D341Med (cell line): ENCODE results near the gene KIF1A.

ENCODE experiments used
- DNase-seq: peaks from one replicate; pipeline ENCODE4 v3.0.0; 2012; ENCODE audit warnings: low spot score

Gene KIF1A

GRCh38 chr2:240735476-240735875 lies 84.5 kb downstream of the KIF1A start:
- no peak for DNase-seq

GRCh38 chr2:240734756-240735155 lies 85.3 kb downstream of the KIF1A start:
- no peak for DNase-seq

GRCh38 chr2:240733803-240734495 lies 86.1 kb downstream of the KIF1A start:
- DNase-seq: no peak

GRCh38 chr2:240732911-240733622 lies 87.0 kb downstream of the KIF1A start:
- DNase-seq: no peak

GRCh38 chr2:240732184-240732583 lies 87.8 kb downstream of the KIF1A start:
- DNase-seq: no peak

GRCh38 chr2:240731178-240731545 lies 88.9 kb downstream of the KIF1A start:
- no peak for DNase-seq

GRCh38 chr2:240730501-240731177 lies 89.4 kb downstream of the KIF1A start:
- DNase-seq: no peak

GRCh38 chr2:240728827-240729226 lies 91.2 kb downstream of the KIF1A start:
- DNase-seq: no peak

GRCh38 chr2:240728361-240728760 lies 91.7 kb downstream of the KIF1A start:
- DNase-seq: no peak

- no peak for DNase-seq
These were observed 92.1 kb downstream of the KIF1A start for GRCh38 chr2:240727913-240728312.

GRCh38 chr2:240727439-240727838 lies 92.6 kb downstream of the KIF1A start:
- no peak for DNase-seq

GRCh38 chr2:240726876-240727275 lies 93.1 kb downstream of the KIF1A start:
- no peak for DNase-seq

GRCh38 chr2:240725671-240726070 lies 94.3 kb downstream of the KIF1A start:
- no peak for DNase-seq

GRCh38 chr2:240725266-240725665 lies 94.8 kb downstream of the KIF1A start:
- no peak for DNase-seq

GRCh38 chr2:240724431-240724830 lies 95.6 kb downstream of the KIF1A start:
- DNase-seq: no peak

GRCh38 chr2:240723851-240724250 lies 96.2 kb downstream of the KIF1A start:
- no peak for DNase-seq

GRCh38 chr2:240722796-240723735 lies 97.0 kb downstream of the KIF1A start:
- DNase-seq: no peak

GRCh38 chr2:240722376-240722775 lies 97.6 kb downstream of the KIF1A start:
- no peak for DNase-seq

GRCh38 chr2:240721596-240722180 lies 98.3 kb downstream of the KIF1A start:
- DNase-seq: no peak

GRCh38 chr2:240720686-240721595 lies 99.1 kb downstream of the KIF1A start:
- DNase-seq: no peak
